WI38 (cell line): ENCODE data around the gene PGF.

Experiments
- H3K4me3 ChIP-seq: 2 replicates; pipeline ENCODE4 v1.5.1; 2011; ENCODE audit warnings: low read depth, mild to moderate bottlenecking, control low read depth, low read length
- CTCF ChIP-seq: IDR thresholded peaks from 2 replicates; pipeline ENCODE4 v1.5.1; 2012; ENCODE audit warnings: low read depth, mild to moderate bottlenecking, control low read depth, low read length

The PGF gene

GRCh38 chr14:74949859-74950573, 5.4 kb downstream of the PGF start:
- TF ChIP-seq CTCF: no peak
- no peak overlapping the region for H3K4me3 ChIP-seq

GRCh38 chr14:74949191-74949601, 6.2 kb downstream of the PGF start:
- no peak for TF ChIP-seq CTCF
- H3K4me3 ChIP-seq: no peak overlapping the region

GRCh38 chr14:74948228-74949175, 6.9 kb downstream of the PGF start:
- TF ChIP-seq CTCF: no peak
- H3K4me3 ChIP-seq: no peak overlapping the region

- no peak overlapping the region for H3K4me3 ChIP-seq
- TF ChIP-seq CTCF: no peak
Measured at GRCh38 chr14:74947353-74948227, 7.8 kb downstream of the PGF start.

- no peak overlapping the region for H3K4me3 ChIP-seq
- no peak for TF ChIP-seq CTCF
Measured at GRCh38 chr14:74946659-74947281, 8.6 kb downstream of the PGF start.

- no peak overlapping the region for H3K4me3 ChIP-seq
Measured at GRCh38 chr14:74945852-74946658, 9.3 kb downstream of the PGF start.

More at GRCh38 chr14:74945852-74946658, 9.3 kb downstream of the PGF start:
- TF ChIP-seq CTCF: peak; percentile 94
